Hepatocyte (in vitro differentiated cells): ENCODE data around the gene AMOTL1.

ENCODE experiments used
- EZH2 ChIP-seq: fragments of 200-600 bp; sonication (generic); IDR thresholded peaks from 2 replicates; pipeline ENCODE4 v1.6.1; 2016; ENCODE audit warnings: antibody characterized with exemption, mild to moderate bottlenecking, borderline replicate concordance
- EZH2phosphoT487 ChIP-seq: fragments of 200-600 bp; sonication (generic); IDR thresholded peaks from one replicate; pipeline ENCODE4 v1.6.1; 2018; ENCODE audit warnings: antibody characterized with exemption, mild to moderate bottlenecking, low read depth, moderate library complexity; ENCODE audit not compliant: unreplicated experiment, severe bottlenecking
- TF ChIP-seq, protein P1 (sequence below): fragments of 200-600 bp; sonication (generic); IDR thresholded peaks from 2 replicates; pipeline ENCODE4 v1.5.1; 2016; ENCODE audit warnings: antibody characterized with exemption, mild to moderate bottlenecking; ENCODE audit not compliant: poor library complexity

DNA sequence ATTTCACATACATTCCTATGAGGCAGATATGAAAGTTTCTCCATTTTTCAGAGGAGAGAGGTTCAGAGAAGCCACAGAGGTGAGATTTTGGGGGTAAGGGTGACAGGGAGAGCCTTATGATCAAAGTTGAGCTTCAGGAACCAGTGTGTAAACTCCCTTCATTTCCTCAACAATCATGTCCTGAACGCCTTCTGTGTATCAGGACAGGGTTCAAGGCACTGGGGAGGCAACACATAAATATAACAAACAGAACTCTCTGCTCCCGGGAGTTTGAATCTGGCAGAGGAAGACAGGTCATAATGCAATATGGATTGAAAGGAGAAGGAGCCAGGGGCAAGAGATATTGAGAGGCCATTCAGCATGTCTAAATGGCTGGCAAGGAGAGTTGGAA is 28.0 kb downstream of the AMOTL1 start:
- TF ChIP-seq, protein P1, sequence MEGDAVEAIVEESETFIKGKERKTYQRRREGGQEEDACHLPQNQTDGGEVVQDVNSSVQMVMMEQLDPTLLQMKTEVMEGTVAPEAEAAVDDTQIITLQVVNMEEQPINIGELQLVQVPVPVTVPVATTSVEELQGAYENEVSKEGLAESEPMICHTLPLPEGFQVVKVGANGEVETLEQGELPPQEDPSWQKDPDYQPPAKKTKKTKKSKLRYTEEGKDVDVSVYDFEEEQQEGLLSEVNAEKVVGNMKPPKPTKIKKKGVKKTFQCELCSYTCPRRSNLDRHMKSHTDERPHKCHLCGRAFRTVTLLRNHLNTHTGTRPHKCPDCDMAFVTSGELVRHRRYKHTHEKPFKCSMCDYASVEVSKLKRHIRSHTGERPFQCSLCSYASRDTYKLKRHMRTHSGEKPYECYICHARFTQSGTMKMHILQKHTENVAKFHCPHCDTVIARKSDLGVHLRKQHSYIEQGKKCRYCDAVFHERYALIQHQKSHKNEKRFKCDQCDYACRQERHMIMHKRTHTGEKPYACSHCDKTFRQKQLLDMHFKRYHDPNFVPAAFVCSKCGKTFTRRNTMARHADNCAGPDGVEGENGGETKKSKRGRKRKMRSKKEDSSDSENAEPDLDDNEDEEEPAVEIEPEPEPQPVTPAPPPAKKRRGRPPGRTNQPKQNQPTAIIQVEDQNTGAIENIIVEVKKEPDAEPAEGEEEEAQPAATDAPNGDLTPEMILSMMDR = no peak
- TF ChIP-seq EZH2 (no peak), EZH2phosphoT487 (no peak)
